ENCODE results near the gene C1orf185.
"Not testable (repeated sequence)": the region's sequence is repeated elsewhere in the genome, so short reads cannot be mapped to it uniquely, and the experiment has no call there.

Gene C1orf185

DNA sequence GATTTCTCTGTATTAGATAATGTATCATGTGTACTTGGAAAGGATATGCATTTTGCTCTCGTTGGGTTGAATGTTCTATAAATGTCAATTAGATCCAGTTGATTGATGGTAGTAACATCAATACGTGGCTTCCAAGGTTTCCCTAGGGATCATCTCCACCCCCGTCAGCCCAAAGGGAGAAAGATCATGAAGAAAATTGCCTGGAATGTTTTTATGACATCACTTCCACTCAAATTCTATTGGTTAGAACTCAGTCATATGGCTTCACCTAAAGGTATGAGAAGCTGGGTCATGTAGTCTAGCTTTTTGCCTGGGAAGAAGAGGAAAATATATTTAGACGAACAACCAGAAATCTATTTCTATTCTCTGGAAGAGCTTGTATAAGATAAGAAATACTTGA lies at the start of gene C1orf185:
Gene C1orf185 (plus strand): TSS at position 253 of the 400 bp plus-strand sequence. CDS start 6 bp downstream, at position 259.
- DNase-seq = no peak

DNA sequence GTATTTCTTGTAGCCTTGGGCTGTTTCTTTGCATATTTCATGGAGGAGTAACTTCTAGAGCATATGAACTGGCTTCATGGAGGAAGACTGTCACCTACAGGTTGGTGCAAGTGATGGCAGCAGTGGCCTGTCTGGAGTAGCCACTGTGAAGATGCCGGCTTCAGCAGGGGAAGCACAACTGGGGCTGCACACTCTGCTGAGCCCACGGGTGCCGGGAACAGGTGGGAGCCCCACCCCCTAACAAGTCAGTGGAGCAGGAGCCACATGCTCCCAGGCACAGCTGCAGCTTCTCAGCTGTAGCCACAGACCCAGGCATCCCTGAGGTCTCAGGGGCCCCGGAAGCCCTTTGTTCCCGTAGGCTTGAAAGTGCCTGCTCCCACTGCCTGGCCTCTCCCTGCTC lies 43.2 kb upstream of the C1orf185 start:
- no peak for DNase-seq

DNA sequence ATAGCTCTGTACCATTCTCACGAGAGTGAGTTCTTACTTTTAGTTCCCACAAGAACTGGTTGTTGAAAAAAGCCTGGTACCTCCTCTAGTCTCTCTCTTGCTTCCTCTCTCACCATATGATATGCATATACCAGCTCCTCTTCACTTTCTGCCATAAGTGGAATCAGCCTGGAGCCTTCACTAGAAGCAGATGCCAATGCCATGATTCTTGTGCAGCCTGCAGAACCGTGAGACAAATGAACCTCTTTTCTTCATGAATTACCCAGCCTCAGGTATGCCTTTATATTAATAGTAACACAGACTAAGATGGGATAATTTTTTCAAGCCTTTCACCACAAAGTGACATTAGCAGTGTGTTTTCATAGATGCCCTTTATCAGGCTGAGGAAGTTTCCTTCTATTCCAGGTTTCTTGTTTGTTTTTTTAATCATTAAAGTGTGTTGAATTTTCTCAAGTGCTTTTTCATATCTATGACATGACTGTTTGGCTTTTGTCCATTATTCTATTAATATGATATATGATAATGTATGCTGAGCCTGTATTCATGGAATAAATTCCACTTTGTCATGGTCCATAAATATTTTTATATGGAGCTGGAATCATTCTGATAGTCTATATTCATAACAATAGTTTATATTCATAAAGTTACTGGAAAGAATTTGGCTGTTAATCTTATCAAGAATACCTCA lies 40.7 kb upstream of the C1orf185 start:
- no peak for DNase-seq

DNA sequence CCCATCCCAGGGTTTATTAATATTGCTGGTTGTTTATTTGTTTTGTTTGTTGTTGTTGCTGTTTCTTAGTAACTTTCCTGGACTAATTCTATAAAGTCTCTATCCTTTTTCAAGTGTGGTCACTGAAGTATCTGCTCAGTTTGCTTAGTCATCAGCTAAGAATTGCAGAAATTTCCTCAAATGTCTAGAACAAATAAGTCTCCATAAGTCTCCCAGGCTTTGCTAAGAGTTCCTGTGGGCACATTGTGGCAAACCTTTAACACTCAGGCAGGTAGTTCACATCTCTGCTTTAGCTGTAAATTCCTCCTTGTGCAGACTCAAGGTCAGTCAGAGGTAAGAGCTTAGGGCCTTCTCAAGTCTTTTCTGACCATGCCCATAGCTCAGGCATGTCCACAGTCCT lies 38.9 kb upstream of the C1orf185 start:
- no peak for DNase-seq

DNA sequence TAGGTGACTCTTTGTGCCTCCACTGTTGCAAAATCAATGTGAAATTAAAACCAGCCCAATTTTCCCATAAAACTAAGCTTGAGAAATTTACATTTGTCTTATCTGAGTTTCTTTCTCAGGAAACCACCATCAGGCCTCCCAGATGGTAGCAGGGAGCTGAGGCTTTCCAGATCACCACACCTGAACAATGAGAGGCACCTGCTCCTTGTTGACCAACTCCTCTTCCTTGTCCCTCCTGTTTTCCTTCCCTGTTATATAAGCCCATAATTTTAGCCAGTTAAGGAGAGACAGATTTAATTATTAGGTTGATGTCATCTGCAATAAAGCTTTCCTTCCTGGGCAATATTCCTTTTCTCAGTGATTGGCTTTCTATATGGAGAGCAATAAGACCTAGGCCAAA lies 32.0 kb upstream of the C1orf185 start:
- DNase-seq = no peak

DNA sequence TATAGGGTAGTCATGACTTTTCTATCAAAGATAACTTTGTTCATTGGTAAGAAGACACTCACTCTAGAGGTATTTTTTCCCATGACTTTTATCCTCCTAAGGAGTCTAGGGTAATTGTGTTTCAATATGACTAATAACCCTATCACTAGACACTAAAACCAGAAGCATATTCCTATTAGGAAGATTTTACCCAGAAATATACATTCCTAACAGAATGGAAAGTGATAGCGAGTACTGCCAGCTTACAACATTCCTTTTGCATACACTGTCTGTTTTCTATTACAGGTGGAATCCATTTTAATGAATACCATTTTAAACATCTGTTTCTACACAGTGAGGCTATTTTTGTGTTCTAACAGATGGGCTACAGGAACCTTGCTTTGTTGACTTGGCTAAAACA lies 31.4 kb upstream of the C1orf185 start:
- DNase-seq = no peak

DNA sequence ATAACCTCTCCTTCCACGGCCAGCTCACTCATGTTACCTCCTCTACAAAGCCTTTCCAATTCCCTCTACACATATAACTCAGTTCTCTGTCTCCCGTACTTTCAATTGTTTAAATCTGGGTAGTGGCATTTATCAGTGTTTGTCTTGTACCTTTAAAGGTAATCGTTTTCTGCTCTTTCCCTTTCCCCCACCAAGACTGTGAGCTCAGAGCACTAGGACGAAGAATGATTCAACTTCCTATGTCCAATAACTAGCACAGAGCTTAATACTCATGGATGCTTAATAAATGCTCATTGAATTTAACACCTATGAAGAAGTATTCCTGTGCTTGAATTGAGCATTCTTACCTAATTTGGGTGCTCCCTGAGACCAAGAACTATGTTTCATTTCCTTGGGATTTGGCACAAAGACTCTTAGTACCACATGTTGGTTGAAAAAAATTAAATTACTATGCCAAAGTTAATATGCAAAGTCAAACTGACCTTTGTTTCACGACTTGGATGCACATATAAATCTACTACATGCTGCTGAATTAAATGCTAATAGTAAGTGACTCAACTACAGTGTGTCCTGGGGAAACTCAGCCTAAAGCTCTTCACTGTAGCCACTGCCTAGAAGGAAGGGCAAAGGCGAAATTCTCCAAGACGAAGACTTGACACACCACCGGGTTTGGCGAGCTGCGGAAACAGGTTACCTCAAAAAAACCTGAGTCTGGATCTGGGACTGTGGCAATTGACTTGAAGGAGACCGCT lies 30.6 kb upstream of the C1orf185 start:
- DNase-seq = no peak

DNA sequence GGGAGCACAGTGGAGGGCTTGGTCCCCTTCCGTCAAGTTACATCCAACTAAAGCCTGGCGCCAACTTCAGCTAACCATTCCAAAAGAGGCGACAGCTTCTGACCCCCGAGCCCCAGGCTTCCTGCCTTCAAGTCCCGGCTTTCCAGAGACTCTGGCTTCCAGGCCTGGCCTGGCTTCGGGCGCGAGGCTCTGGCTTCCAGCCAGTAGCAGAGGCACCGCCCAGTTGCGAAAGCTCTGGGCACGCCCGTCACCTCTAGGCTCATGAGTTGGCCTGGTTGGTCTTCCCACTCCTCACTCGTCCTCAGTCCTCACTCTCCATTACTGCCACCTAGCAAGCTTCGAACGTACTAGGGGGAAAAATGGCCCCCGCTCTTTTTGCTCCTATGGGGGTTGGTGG lies 30.0 kb upstream of the C1orf185 start:
- DNase-seq = no peak

DNA sequence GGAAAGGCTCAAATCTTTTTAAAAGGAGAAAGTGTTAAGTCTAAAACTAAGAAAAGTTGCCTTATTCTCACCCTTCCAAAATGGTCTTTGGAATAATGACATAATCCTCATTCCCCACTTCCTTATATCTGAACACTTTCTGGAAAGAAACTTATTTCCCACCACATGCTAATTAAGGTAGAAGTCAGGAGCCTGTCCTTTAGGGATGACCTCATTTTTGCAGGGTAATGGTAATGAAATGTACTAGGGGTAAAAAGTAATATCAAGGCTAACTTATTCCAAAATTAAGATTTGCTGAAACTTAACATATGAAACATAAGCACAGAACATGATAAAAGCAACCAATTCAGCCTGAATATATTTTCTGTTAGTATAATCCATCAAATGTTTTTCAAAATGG lies 29.4 kb upstream of the C1orf185 start:
- no peak for DNase-seq

DNA sequence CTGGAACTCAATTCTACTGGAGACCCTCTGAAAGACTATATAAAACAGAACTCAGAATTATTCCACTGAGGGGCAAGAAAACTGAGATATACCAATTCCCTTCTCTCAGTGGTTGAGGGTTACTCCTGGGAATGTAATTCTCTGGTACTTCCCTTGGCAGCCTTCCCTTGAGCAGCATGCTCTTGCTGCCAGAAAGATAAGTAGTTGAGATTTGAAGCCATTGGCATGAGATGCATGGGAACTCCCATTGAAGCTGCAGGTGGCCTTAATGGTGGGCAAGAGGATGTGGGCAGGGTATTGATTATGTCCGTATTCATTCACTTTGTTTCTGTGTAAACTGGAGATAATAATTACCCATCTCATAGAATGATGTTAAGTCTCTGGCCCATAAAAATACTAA lies 28.6 kb upstream of the C1orf185 start:
- DNase-seq = no peak

DNA sequence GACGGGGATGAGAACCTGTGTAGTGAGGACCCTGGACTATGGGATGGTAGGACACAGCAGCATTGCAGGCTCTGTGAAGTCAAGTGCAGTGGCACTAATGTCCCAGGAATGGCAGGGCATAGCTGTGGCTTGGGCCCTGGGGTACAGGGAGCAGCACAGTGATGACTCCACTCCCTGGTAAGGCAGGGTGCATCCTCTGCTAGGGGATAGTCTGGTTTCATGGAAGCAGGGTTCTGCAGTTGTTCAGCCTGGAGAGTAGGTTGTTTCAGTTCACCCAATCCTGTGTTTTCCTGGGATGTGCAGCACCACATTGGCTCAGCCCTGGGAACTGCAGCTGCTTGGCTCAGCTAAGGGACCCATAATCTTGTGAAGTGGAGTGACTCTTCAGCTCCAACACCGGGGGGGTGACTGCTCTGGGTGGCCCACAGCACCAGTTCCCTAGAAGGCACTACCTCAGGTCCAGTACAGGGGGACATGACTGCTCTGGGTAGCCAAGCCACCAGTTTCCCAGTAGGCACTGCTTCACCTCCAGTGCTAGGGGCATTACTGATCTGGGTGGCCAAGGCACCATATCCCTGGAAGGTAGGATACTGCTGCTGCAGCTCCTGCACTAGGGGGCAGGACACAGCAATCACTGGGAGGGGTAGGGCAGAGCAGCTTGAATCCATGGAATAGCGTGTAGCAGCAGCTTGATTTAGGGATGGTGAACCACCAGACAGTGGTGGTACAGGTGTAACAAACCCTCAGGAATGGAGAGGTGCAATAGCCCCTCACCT lies 15.3 kb upstream of the C1orf185 start:
- DNase-seq = no peak

DNA sequence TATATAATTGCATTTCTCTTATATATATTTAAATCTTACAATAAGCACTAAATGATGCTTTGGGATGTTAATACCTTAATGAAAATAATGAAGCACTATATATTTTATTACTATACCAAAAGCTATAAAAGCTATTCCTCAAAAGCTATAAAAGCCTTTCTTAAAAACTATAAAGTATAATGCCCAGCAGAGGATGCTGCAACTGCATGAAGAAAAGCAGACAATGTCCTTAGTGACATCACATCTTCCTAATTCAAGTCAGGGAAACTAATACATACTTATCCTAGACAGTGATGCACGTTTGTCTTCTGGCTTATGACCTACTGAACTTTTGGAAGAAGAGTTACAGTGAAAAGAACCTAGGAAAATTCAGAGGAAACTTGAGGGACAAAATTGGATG lies 13.6 kb upstream of the C1orf185 start:
- DNase-seq = no peak

DNA sequence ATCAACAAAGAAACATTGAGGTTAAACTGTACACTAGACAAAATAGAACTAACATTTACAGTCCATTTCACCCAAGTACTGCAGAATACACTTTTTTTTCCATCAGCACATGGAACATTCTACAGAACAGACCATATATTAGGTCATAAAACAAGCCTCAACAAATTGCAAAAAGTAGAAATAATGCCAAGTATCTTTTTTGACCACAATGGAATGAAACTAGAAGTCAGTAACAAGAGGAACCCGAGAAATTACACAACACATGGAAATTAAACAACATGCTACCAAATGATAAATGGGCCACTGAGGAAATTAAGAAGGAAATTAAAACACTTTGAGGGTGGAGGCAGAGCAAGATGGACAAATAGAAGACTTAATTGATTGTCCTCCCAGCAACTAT lies 8.4 kb upstream of the C1orf185 start:
- no peak for DNase-seq

DNA sequence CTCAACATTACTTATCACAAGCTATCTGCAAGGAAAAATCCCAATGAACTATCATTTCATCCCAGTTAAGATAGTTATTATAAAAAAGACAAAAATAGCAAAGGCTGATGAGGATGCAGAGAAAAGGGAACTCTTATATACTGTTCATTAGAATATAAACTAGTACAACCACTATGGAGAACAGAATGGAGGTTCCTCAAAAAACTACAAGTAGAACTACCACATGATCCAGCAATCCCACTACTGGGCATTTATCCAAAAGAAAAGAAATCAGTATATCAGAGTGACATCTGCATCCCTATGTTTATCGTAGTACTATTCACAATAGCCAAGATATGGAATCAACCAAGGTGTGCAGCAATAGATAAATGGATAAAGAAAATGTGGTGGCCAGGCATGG lies 4.9 kb upstream of the C1orf185 start:
- DNase-seq = no peak

DNA sequence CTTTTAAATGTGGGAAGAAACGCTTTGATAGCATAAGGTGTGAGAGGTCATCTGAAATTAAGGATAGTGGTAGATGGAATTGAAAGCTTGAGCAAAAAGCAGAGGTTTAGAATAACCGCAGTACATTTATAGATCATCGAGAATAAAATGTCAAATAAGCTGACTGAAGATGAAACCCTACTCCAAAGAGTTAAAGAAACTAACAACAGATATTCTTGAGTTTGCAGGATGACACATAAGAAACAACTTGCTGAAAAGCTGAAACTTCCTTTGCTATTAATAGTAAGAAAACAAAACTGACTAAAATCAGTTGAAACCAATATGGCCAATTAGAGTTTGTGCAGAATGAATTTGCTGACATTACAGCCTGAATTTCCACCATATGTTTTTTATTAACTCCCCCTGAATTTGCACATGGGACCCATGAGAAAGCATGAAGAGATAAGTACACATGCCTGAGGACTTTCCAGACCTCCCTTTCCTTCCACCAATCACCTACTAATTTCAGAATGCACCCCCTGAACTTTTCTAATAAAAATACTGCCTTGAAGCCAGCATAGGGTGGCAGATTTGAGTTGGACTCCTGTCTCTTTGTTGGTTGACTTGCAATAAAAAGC lies 1.7 kb upstream of the C1orf185 start:
- DNase-seq = no peak

DNA sequence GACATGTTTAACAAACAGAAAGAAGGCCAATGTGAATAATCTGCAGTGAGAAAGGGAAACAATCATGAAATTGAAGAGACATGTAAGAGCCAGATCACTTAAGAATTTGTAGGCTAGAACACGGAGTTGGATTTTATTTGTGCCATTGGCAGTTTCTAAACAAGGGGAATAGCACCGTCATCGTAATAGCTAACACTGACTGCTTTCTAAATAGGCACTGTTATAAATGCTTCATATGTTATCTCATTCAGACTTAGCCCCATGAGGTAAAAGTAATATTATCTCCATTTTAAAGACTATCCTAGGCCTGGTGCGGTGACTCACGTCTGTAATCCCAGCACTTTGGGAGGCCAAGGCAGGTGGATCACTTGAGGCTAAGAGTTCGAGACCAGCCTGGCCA lies 12.1 kb downstream of the C1orf185 start:
- DNase-seq = no peak

DNA sequence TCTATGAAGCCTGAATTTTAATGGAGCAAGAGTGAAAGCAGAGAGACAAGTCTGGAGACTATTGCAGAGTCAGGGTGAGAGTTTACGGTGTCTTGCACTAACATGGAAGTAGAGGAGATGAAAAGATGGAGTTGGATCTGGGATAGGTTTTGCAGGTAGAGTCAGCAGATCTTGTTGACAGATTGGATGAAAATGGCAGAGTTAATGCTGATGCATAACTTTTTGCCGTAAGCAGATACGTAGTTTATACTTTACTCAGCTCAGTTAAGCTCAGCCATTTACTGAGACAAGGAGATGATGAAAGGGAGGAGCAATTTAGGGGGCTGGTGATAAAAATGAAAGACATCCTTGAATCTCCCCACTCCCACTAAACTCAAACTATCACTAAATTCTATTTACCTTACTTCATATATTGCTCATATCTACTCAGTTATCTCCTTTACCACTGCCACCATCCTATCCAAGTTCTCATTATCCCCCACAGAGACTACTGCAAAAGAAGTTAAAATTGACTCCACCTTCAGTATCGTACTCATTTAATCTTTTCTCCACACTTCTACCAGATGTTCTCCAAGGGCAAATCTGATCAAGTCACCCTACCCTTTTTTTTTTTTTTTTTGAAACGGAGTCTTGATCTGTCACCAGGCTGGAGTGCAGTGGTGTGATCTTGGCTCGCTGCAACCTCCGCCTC lies 13.8 kb downstream of the C1orf185 start:
- DNase-seq = no peak

DNA sequence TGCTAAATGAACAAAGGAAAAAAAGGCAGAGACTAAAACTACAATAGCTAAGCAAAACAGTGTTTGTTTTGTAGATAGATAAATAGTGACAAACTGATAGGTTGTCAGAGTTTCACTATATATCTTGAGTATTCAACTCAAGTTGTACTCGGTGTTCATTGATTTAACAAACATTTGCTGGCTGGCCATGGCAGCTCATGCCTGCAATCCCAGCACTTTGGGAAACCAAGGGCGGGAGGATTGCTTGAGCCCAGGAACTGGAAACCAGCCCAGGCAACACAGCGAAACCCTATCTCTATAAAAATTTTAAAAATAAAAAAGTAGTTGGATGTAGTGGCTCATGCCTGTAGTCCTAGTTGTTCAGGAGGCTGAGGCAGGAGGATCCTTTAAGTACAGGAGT lies 17.3 kb downstream of the C1orf185 start:
- DNase-seq = no peak

DNA sequence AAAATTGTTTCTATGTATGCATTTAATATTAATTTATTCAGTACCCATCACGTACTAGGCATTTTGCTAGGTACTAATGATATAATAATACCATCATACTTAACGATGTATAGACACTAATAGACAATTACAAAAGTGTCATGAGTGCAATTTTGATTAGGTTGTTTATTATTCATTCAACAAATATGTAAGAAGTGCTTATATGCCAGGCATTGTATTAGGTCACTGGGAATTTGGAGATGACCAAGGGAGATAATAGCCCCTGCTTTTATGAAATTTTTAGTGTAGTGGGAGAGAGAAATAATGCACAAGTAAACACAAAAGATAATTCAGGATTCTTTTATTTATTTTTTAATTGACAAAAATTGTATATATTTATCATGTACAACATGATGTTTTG lies 18.6 kb downstream of the C1orf185 start:
- no peak for DNase-seq

DNA sequence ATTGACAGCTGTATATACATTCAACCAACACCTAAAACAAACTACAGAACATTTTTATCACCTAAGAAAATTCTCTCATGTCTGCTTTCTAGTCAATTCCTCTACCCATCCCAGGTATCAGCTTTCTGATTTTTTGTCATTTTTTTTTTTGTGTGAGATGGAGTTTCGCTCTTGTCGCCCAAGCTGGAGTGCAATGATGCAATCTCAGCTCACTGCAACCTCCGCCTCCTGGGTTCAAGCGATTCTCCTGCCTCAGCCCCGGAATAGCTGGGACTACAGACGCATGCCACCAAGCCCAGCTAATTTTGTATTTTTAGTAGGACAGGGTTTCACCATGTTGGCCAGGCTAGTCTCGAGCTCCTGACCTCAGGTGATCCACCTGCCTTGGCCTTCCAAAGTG lies 25.1 kb downstream of the C1orf185 start:
- DNase-seq = not testable (repeated sequence)

DNA sequence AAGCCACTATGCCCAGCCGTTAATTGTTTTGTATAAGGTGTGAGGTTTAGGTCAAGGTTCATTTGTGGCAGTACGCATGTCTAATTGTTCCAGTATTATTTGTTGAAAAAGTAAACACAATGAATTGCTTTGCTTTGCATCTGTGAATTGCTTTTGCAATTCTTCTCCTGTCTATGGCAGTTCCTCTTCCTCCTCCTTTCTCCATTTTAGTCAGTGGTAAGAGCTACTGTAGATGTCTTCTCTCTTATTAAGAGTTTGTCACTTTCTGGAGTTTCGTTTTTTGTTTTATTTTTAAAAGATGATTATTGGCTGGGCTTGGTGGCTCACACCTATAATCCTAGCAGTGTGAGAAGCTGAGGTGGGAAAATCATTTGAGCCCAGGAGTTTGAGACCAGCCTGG lies 29.2 kb downstream of the C1orf185 start:
- no peak for DNase-seq

DNA sequence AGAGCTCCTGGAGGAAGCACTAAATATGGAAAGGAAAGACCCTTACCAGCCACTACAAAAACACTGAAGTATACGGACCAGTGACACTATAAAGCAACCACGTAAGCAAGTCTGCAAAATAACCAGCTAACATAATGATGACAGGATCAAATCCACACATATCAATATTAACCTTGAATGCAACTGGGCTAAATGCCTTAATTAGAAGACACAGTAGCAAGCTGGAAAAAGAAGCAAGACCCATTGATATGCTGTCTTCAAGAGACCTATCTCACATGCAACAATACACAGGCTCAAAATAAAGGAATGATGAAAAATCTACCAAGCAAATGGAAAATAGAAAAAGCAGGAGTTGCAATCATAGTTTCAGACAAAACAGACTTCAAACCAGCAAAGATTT lies 31.0 kb downstream of the C1orf185 start:
- DNase-seq = no peak

DNA sequence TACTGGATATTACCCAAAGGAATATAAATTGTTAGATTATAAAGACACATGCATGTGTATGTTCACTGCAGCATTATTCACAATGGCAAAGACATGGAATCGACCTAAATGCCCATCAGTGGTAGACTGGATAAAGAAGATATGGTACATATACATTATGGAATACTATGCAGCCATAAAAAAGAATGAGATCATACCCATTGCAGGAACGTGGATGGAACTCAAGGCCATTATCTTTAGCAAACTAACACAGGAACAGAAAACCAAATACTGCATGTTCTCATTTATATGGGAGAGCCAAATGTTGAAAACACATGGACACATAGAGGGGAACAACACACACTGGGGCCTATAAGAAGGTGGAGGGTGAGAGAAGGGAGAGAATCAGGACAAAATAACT lies 35.7 kb downstream of the C1orf185 start:
- not testable (repeated sequence) for DNase-seq
